ENCODE results near the gene MACROD2. TPM values are rescaled to one million over a fixed set of nuclear protein-coding genes. Genes with fewer than 3 reads are reported as not detected.

Gene MACROD2
- polyA plus RNA-seq, 1 donor (not counting 4 experiments of a cell fraction or from before 2014, with no cell fraction given): 0.71 TPM

- Histone ChIP-seq H3K4me3 (ENCODE audit: control insufficient read depth in 2 of 3, extremely low read depth in 1 of 3, insufficient read depth in 2 of 3, low read depth in 1 of 3, low read length in 3 of 3) (no peak overlapping the region), H4K20me1 (ENCODE audit: control insufficient read depth, extremely low read depth, insufficient read depth, low read length) (no peaks in the 10 kb centered on the region), H3K9me3 (ENCODE audit: control insufficient read depth, low read depth, low read length) (no peaks in the 10 kb centered on the region), H3K79me2 (ENCODE audit: control insufficient read depth, insufficient read depth, low read length) (no peaks in the 10 kb centered on the region), H3K27ac (ENCODE audit: control insufficient read depth, insufficient read depth, low read length) (no peak overlapping the region), H3K9me1 (ENCODE audit: control insufficient read depth, extremely low read depth, insufficient read depth, low read length) (no peaks in the 10 kb centered on the region), H3K9ac (ENCODE audit: control insufficient read depth, extremely low read depth, insufficient read depth, low read length) (no peak overlapping the region), H3K36me3 (ENCODE audit: control insufficient read depth in 2 of 2, extremely low read depth in 1 of 2, insufficient read depth in 2 of 2, low read length in 2 of 2) (no peaks in the 10 kb centered on the region), H3K27me3 (ENCODE audit: control insufficient read depth, extremely low read depth, insufficient read depth, low read length) (no peaks in the 10 kb centered on the region), H3K4me1 (ENCODE audit: control insufficient read depth, extremely low read depth, insufficient read depth, low read length) (no peaks in the 10 kb centered on the region), H2AFZ (ENCODE audit: control insufficient read depth, low read length) (no peak overlapping the region), H3K4me2 (ENCODE audit: control insufficient read depth, extremely low read depth, insufficient read depth, low read depth, low read length) (no peak overlapping the region)
- dilution Hi-C loops (cut with MboI; ENCODE audit: extremely low pct_ligation_motif_present, low sequenced_read_pairs): no loop called here
- no peak for DNase-seq (ENCODE audit: low read depth, low spot score)
- FAIRE-seq: no peak
- no peak for TF ChIP-seq EZH2 (IDR thresholded peaks at IDR 0.05; ENCODE audit: low read length)
- TF ChIP-seq CTCF (optimal IDR thresholded peaks at IDR 0.05 in 1 of 3, IDR thresholded peaks at IDR 0.05 in 1 of 3, conservative IDR thresholded peaks at IDR 0.05 in 1 of 3; ENCODE audit: extremely low read depth in 1 of 3, insufficient read depth in 2 of 3, low read length in 3 of 3): no peak
Observed at GRCh38 chr20:15795305-15796019, 1800.1 kb downstream of the MACROD2 start.

DNA sequence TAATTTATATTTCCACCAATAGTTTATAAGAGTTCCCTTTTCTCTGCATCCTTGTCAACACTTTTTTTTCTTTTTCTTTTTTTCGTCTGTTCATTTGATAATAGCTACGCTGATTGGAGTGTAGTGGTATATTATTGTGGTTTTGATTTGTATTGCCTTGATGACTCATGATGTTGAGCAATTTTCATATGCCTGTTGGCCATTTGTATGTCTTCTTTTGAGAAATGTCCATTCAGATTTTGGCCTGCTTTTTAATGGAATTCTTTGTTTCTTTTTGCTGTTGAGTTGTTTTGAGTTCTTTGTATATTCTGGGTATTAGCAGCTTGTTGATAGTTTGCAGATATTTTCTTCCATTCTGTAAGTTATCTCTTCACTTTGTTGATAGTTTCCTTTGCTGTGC, 1804.6 kb downstream of the MACROD2 start:
- TF ChIP-seq CTCF (optimal IDR thresholded peaks at IDR 0.05 in 1 of 3, IDR thresholded peaks at IDR 0.05 in 1 of 3, conservative IDR thresholded peaks at IDR 0.05 in 1 of 3; ENCODE audit: extremely low read depth in 1 of 3, insufficient read depth in 2 of 3, low read length in 3 of 3): no peak
- TF ChIP-seq EZH2 (IDR thresholded peaks at IDR 0.05; ENCODE audit: low read length): no peak
- no peaks in the 10 kb centered on the region for H4K20me1 ChIP-seq (ENCODE audit: control insufficient read depth, extremely low read depth, insufficient read depth, low read length)
- H3K27ac ChIP-seq (ENCODE audit: control insufficient read depth, insufficient read depth, low read length): no peak overlapping the region
- no peaks in the 10 kb centered on the region for H3K9me1 ChIP-seq (ENCODE audit: control insufficient read depth, extremely low read depth, insufficient read depth, low read length)
- H3K36me3 ChIP-seq (ENCODE audit: control insufficient read depth in 2 of 2, extremely low read depth in 1 of 2, insufficient read depth in 2 of 2, low read length in 2 of 2): no peaks in the 10 kb centered on the region
- H2AFZ ChIP-seq (ENCODE audit: control insufficient read depth, low read length): no peak overlapping the region
- no peak overlapping the region for H3K4me2 ChIP-seq (ENCODE audit: control insufficient read depth, extremely low read depth, insufficient read depth, low read depth, low read length)
- H3K9ac ChIP-seq (ENCODE audit: control insufficient read depth, extremely low read depth, insufficient read depth, low read length): no peak overlapping the region
- no peak overlapping the region for H3K4me3 ChIP-seq (ENCODE audit: control insufficient read depth in 2 of 3, extremely low read depth in 1 of 3, insufficient read depth in 2 of 3, low read depth in 1 of 3, low read length in 3 of 3)
- FAIRE-seq: no peak
- dilution Hi-C loops (cut with MboI; ENCODE audit: extremely low pct_ligation_motif_present, low sequenced_read_pairs): no loop called here
- no peak for DNase-seq (ENCODE audit: low read depth, low spot score)
- no peaks in the 10 kb centered on the region for H3K9me3 ChIP-seq (ENCODE audit: control insufficient read depth, low read depth, low read length)
- H3K79me2 ChIP-seq (ENCODE audit: control insufficient read depth, insufficient read depth, low read length): no peaks in the 10 kb centered on the region
- no peaks in the 10 kb centered on the region for H3K27me3 ChIP-seq (ENCODE audit: control insufficient read depth, extremely low read depth, insufficient read depth, low read length)
- H3K4me1 ChIP-seq (ENCODE audit: control insufficient read depth, extremely low read depth, insufficient read depth, low read length): no peaks in the 10 kb centered on the region
